NCI-H510A treated with DMSO at 0.1 percent for 48 hours (cell line): ENCODE data around the gene PPP3R2.
A peak's percentile ranks its signal among the peaks of the same experiment; 100 is the strongest.
"Not testable (repeated sequence)": the region's sequence is repeated elsewhere in the genome, so short reads cannot be mapped to it uniquely, and the experiment has no call there.

ENCODE experiments used
- DNase-seq: peaks from one replicate; lab custom pipeline; 2025; lab: John Stamatoyannopoulos, UW

Gene PPP3R2

DNA sequence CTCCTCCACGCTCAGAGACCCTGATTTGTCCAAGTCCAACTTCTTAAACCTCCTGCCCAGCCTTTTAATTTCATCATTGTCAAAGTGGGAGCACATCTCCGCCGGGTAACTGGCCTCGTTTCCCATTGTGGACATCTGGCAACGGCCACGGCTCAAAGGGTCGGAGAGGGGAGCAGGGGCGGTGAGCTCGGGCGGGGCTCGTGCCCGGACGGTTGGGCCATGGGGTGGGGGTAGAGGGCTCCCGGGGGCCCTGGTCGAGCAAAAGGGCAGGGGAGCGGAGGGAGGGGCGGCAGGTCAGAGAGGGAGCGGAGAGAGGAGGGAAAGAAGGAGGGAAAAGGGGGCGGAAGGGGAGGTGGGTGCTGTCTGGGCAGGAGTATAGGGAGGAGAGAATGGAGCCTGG is at the start of gene PPP3R2:
PPP3R2 (minus strand) TSS at position 174 of the 400 bp plus-strand sequence; CDS start at position 126, 48 bp downstream.
- no peak for DNase-seq

- no peak for DNase-seq
Observed at GRCh38 chr9:101639785-101640665, 45.3 kb upstream of the PPP3R2 start.

- no peak for DNase-seq
Observed at GRCh38 chr9:101639311-101639710, 44.5 kb upstream of the PPP3R2 start.

DNA sequence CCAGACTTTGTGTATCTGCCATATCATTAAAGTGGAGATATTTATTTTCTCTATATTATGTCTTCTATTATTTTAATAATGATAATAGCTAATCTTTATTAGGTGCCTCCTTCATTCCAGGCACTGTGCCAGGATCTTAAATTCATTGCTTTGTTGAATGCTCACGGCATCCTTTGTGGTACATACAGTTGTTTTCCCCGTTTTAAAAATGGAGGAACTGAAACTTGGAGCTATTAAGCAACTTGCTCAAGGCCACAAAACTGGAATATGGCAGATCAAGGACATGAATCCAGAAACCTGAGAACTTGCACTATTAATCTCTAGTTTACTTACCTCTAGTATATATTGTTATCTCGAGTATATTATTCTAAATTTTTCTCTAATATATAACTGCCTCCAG is 41.5 kb upstream of the PPP3R2 start:
- no peak for DNase-seq

DNA sequence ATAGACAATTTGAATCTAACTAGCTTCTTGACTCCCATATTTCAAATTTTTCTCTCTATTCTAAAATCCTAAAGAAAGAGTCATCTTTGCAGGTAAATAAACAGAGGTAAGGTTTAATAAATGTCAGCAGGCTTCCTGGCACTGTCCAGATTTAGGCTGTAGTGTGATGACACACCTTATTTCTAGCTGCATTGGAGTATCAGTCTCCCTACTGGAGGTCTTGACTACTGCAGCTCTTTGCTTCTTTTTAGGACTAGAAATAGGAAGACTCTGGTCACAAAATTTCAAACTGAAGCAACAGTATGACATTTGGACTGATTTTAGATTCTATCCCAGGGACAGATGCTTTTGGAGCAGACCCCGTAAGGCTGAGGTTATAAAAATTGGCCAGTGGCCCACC is 40.7 kb upstream of the PPP3R2 start:
- no peak for DNase-seq

DNA sequence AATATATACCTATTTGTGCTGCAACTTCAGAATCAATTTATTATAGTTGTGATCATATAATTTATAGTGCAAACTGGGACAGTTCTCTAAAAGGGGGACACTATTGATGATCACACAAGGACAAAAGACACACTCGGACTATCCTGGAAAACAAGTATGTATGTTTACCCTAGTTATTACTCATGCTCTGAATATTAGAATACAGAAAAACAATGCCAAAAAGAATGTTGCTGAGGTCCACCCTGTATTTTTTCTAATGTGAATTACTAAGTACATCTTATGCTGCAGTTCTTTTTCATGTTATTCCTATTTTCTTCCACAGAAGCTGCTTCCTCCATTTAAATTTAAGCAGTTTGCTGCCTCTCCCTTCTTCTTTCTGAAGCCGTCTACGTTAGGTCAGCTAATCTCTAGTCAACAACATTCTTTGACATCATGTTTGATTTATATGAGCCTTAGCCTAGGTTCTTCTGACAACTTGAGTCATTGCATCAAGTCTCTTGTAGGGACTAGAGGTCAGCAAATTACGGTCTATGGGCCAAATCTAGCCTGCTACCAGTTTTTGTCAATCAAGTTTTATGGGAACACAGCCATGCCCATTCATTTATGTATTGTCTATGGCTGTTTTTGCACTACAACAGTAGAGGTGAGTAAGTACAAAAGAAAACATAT is 40.1 kb upstream of the PPP3R2 start:
- DNase-seq: no peak

DNA sequence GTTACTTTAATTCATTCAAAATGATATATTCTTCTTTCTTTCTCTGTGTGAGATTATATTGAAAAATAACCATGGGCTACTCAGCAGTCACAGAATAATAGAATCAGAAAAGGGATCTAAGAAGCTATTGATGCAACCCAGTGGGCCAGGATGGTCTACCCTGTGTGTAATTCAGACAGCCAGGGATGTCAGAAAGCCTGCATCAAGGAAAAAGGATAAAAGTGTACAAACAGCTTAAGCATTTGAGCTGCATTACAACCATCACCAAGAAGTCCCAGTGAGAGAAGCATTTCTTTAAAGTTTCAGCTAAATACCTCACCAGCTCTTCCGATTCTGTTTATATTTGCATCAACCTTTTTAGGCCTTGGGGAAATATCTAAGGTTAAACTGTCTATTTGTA is 37.8 kb upstream of the PPP3R2 start:
- DNase-seq: no peak

DNA sequence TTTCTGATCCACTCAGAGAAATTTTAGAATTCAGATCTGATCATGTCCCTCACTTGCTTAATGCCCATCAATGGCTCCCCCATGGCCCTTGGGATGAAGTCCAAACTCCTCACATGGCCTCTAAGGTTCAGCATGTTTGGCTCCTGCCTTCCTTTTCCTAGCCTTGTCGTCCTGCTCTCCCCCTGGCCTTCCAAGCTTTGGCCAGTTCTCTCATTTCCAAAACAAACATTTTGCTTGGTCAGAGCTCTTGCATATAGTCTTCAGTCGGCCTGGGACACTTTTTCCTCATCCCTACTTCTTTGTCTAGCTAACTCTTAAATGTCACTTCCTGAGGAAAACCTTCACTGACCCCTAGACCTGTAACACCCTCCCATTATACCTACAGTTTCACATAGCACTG is 37.1 kb upstream of the PPP3R2 start:
- DNase-seq: no peak

DNA sequence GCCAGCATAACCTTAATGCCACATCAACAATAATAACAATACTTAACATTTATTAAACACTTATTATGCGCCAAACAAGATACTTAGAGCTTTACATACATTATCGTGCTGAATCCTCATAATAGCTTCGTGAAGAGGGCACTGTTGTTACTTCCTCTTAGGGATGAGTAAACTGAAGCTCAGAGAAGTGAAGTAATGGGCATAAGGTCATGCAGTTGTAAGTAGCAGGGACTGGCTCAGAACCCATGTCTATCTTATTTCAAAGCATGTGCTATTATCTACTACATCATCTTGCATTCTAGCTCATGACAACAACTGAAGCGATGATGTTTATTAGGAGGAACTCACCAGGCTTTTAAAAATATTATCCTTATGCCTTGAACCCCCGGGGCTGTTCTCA is 34.9 kb upstream of the PPP3R2 start:
- no peak for DNase-seq

GRCh38 chr9:101628173-101628572 is 33.4 kb upstream of the PPP3R2 start:
- no peak for DNase-seq

DNA sequence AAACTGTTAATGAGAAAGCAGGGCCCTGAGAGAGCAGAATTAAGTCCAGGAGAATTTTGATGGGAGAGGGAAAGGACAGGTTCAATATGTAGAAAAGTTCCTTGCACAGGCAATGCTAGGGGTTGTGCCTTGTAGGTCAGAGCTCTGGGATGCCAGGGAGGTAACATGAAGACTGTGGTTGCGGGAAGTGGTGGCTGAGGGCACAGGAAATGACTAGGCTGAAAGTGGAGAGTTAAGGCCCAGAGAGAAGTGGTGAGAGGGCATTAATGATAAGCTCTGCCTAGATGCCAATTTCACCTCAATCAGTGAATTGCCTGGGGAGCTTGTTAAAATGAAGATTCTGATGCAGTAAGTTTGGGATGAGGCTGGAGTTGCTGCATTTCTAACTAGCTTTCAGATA is 31.5 kb upstream of the PPP3R2 start:
- DNase-seq: no peak

- DNase-seq: no peak
Observed at GRCh38 chr9:101625876-101626275, 31.1 kb upstream of the PPP3R2 start.

GRCh38 chr9:101620452-101620851 is 25.7 kb upstream of the PPP3R2 start:
- no peak for DNase-seq

- DNase-seq: no peak
Observed at GRCh38 chr9:101618698-101619097, 23.9 kb upstream of the PPP3R2 start.

GRCh38 chr9:101605547-101605946 is 10.8 kb upstream of the PPP3R2 start:
- no peak for DNase-seq

- DNase-seq: no peak
Observed at GRCh38 chr9:101604296-101604695, 9.5 kb upstream of the PPP3R2 start.

DNA sequence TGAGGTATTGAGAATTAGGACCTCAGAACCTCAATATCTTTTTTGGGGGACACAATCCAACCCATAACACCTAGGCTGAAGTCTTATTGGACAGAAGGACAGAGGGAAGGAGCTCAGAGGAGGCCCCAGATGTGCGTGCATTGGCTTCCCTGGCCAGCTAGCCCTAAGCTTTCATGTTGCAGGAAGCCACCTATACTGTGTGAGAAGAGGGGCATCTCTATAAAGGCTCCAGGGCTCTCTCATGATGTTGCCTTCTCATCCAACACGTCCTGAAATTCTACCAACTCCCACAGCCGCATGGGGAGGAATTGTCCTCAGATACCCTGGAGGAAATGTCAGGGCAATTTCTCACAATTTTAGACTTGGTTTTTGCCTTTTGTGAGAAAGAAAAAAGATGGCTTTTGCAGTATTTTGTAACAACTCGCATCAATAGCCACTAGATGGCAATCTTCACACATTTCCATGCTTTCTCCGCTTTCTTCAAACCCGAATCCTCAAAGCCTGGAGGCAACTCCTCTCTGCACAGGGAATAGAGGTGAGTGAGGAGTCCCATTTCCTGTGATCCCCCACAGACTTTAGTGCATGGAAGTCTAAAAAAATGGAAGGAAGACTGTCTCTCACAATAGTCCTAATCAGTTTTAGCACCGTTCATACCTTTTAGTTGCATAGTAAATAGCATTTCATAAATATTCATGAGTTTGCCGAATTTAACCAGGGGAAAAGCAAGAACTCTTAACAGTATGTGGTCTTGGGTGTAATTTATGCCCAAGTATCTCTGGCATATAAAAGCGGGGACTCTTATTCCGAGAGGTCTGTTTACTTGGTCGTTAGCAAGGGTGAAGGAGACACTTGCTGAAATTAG is 7.4 kb upstream of the PPP3R2 start:
- DNase-seq: peak; percentile 44

- DNase-seq: no peak
Observed at GRCh38 chr9:101593345-101593744, 1.4 kb downstream of the PPP3R2 start.

DNA sequence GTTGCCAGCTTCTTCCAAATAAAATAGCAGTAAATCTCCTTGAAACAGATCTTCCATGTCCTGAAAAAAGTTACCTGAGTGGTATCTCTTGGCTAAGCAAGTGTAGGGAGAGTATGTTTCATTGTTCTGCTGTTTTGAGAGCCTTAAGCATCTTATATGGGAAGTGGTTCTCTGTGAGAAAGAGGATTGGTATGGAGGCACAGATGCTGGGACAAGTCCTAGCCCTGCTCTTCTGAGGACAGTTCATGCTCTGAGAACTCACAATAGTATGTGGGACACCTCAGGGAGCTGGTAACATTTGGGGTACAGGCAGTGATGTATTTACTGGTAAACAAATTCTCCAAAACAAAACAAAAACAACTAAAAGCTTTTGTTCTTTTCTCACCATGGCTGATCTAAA is 2.0 kb downstream of the PPP3R2 start:
- no peak for DNase-seq

- no peak for DNase-seq
Observed at GRCh38 chr9:101591787-101592446, 2.9 kb downstream of the PPP3R2 start.

- no peak for DNase-seq
Observed at GRCh38 chr9:101590901-101591300, 3.9 kb downstream of the PPP3R2 start.

DNA sequence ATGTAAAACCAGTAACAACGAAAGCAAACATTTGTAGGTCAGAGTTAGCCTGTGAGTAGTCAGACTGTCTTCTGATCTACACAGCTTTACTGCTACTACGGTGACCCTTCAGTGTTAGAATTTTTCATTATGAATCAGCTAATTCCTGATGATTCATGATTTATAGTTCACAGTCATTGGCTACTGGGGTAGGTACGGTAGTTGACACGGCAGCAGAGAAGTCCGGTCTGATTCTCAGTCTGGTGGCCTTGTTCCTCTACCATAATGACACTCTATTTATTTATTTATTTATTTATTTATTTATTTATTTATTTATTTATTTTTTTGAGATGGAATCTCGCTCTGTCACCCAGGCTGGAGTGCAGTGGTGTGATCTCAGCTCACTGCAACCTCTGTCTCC is 4.7 kb downstream of the PPP3R2 start:
- DNase-seq: not testable (repeated sequence)
